Endodermal cell (in vitro differentiated cells): ENCODE data around the gene BANP. TPM values are rescaled to one million over a fixed set of nuclear protein-coding genes. Genes with fewer than 3 reads are reported as not detected.

ENCODE experiments used
- DNase-seq: peaks from one replicate; pipeline ENCODE4 v3.0.0-alpha.2; 2017
- H3K27ac ChIP-seq: 2 replicates; pipeline ENCODE4 v1.5.1; 2013; ENCODE audit warnings: mild to moderate bottlenecking, low read depth, low read length, moderate library complexity
- H3K27me3 ChIP-seq: 2 replicates; pipeline ENCODE4 v1.6.1; 2013; ENCODE audit warnings: mild to moderate bottlenecking, low read length, moderate library complexity; ENCODE audit not compliant: insufficient read depth, control insufficient read depth, poor library complexity, severe bottlenecking
- H3K36me3 ChIP-seq: 2 replicates; pipeline ENCODE4 v1.7.0; 2013; ENCODE audit warnings: mild to moderate bottlenecking, low read length, moderate library complexity; ENCODE audit not compliant: control insufficient read depth, insufficient read depth
- H3K4me1 ChIP-seq: one replicate; pipeline ENCODE4 v1.7.0; 2013; ENCODE audit warnings: low read length; ENCODE audit not compliant: control insufficient read depth, insufficient read depth
- H3K4me3 ChIP-seq: 2 replicates; pipeline ENCODE4 v1.5.1; 2013; ENCODE audit warnings: mild to moderate bottlenecking, low read length, moderate library complexity
- H3K9ac ChIP-seq: 2 replicates; pipeline ENCODE4 v1.6.1; 2013; ENCODE audit warnings: mild to moderate bottlenecking, low read length, moderate library complexity; ENCODE audit not compliant: poor library complexity, severe bottlenecking; ENCODE audit errors: extremely low read depth
- H3K9me3 ChIP-seq: 2 replicates; pipeline ENCODE4 v1.6.1; 2013; ENCODE audit warnings: mild to moderate bottlenecking, low read length, moderate library complexity; ENCODE audit not compliant: control insufficient read depth
- H3K27ac Mint-ChIP-seq: 2 replicates; pipeline ENCODE4 v1.8.0; 2020; ENCODE audit warnings: mixed read lengths
- H3K27me3 Mint-ChIP-seq: 2 replicates; pipeline ENCODE4 v1.8.0; 2021; ENCODE audit warnings: mild to moderate bottlenecking, mixed read lengths; ENCODE audit not compliant: insufficient read depth
- H3K36me3 Mint-ChIP-seq: 2 replicates; pipeline ENCODE4 v1.8.0; 2020; ENCODE audit warnings: low read depth, mixed read lengths
- H3K4me1 Mint-ChIP-seq: 2 replicates; pipeline ENCODE4 v1.8.0; 2020; ENCODE audit warnings: mixed read lengths
- H3K4me3 Mint-ChIP-seq: 2 replicates; pipeline ENCODE4 v1.8.0; 2020; ENCODE audit warnings: mild to moderate bottlenecking, moderate library complexity, mixed read lengths
- H3K9me3 Mint-ChIP-seq: 2 replicates; pipeline ENCODE4 v1.8.0; 2020; ENCODE audit warnings: mild to moderate bottlenecking, mixed read lengths
- CTCF ChIP-seq: fragments of 200-600 bp; sonication (generic); conservative IDR thresholded peaks from 2 replicates; pipeline ENCODE4 v1.5.0; 2021; ENCODE audit warnings: antibody characterized with exemption, mild to moderate bottlenecking
- WGBS, 2 experiments: methylation state at CpG; one replicate each; pipeline versions ENCODE4 v1.1.5 to v1.1.7; 2013; ENCODE audit warnings: missing lambda C conversion rate in 2 of 2, mixed read lengths in 1 of 2; ENCODE audit not compliant: insufficient coverage in 1 of 2, insufficient read length in 1 of 2; 5-methylcytosine and 5-hydroxymethylcytosine counted together
- total RNA-seq, 2 donors: library from RNA; stranded (reverse); fragmentation: NEBNext Ultra II Directional in 1 of 2; extraction: Animal tissue kit (Norgen Biotek cat#: 25700) in 1 of 2; gene quantifications; 2 replicates in 1 of 2; 3 replicates in 1 of 2; pipeline ENCODE4 v1.2.1, GENCODE V29; 2021

BANP gene
- total RNA-seq, 2 donors from 2014 or later: 39.5 to 45.5 TPM

GRCh38 chr16:87922250-87922871 is 28.9 kb upstream of the BANP start:
- no peaks in the 10 kb centered on the region for H3K36me3 Mint-ChIP-seq
- Histone ChIP-seq H3K4me3 (no peak overlapping the region), H3K27me3 (no peaks in the 10 kb centered on the region), H3K9ac (no peak overlapping the region), H3K9me3 (no peaks in the 10 kb centered on the region), H3K36me3 (no peaks in the 10 kb centered on the region), H3K4me1 (no peaks in the 10 kb centered on the region), H3K27ac (no peak overlapping the region)
- H3K4me3 Mint-ChIP-seq: no peak overlapping the region
- H3K27me3 Mint-ChIP-seq: peaks cover 2% of the 10 kb centered on the region
- H3K4me1 Mint-ChIP-seq: peaks cover 7% of the 10 kb centered on the region
- TF ChIP-seq CTCF: no peak
- DNase-seq: no peak
- WGBS, 2 experiments: 89 to 93% methylated on average over 12 to 14 of the region's 14 CpGs
- H3K27ac Mint-ChIP-seq: no peak overlapping the region
- no peaks in the 10 kb centered on the region for H3K9me3 Mint-ChIP-seq

- TF ChIP-seq CTCF: no peak
- Histone ChIP-seq H3K36me3 (no peaks in the 10 kb centered on the region), H3K9me3 (no peaks in the 10 kb centered on the region), H3K4me1 (no peaks in the 10 kb centered on the region), H3K27me3 (no peaks in the 10 kb centered on the region), H3K9ac (no peak overlapping the region), H3K27ac (peak overlapping the region; percentile 77), H3K4me3 (no peak overlapping the region)
- Mint-ChIP-seq H3K4me3 (no peak overlapping the region), H3K4me1 (peaks cover 7% of the 10 kb centered on the region), H3K27ac (no peak overlapping the region), H3K36me3 (no peaks in the 10 kb centered on the region), H3K9me3 (no peaks in the 10 kb centered on the region), H3K27me3 (peaks cover 2% of the 10 kb centered on the region)
- DNase-seq: no peak
- 85 to 87% methylated on average over 20 to 27 of the region's 27 CpGs for WGBS, 2 experiments
These were observed 27.0 kb upstream of the BANP start for GRCh38 chr16:87924041-87924810.

- DNase-seq: no peak
- Mint-ChIP-seq H3K4me3 (no peak overlapping the region), H3K27me3 (peaks cover 2% of the 10 kb centered on the region), H3K36me3 (no peaks in the 10 kb centered on the region), H3K9me3 (no peaks in the 10 kb centered on the region), H3K27ac (no peak overlapping the region), H3K4me1 (peaks cover 1% of the 10 kb centered on the region)
- H3K9me3 ChIP-seq: no peaks in the 10 kb centered on the region
- H3K36me3 ChIP-seq: no peaks in the 10 kb centered on the region
- H3K27me3 ChIP-seq: no peaks in the 10 kb centered on the region
- no peak for TF ChIP-seq CTCF
- H3K9ac ChIP-seq: no peak overlapping the region
- no peak overlapping the region for H3K4me3 ChIP-seq
- H3K4me1 ChIP-seq: no peaks in the 10 kb centered on the region
- peak overlapping the region; percentile 77 for H3K27ac ChIP-seq
- 91 to 94% methylated on average over 20 to 26 of the region's 26 CpGs for WGBS, 2 experiments
These were observed 26.2 kb upstream of the BANP start for GRCh38 chr16:87924811-87925670.
